HG03139 (cell line): ENCODE measurements around the gene PLEKHO2.

Experiments
- ATAC-seq: cut with Tn5 transposase; IDR thresholded peaks from one replicate; pipeline ENCODE4 v1.9.1; 2021; ENCODE audit not compliant: unreplicated experiment

The PLEKHO2 gene

GRCh38 chr15:64855205-64855975, 13.7 kb downstream of the PLEKHO2 start:
- ATAC-seq = no peak

- no peak for ATAC-seq
Observed at GRCh38 chr15:64856429-64857145, 14.9 kb downstream of the PLEKHO2 start.

- no peak for ATAC-seq
Observed at GRCh38 chr15:64857421-64857820, 15.7 kb downstream of the PLEKHO2 start.

- ATAC-seq = no peak
Observed at GRCh38 chr15:64858021-64858575, 16.4 kb downstream of the PLEKHO2 start.

- no peak for ATAC-seq
Observed at GRCh38 chr15:64859226-64859625, 17.5 kb downstream of the PLEKHO2 start.

GRCh38 chr15:64861331-64861730, 19.6 kb downstream of the PLEKHO2 start:
- no peak for ATAC-seq

- ATAC-seq = no peak
Observed at GRCh38 chr15:64861960-64862359, 20.2 kb downstream of the PLEKHO2 start.

GRCh38 chr15:64862408-64862807, 20.7 kb downstream of the PLEKHO2 start:
- ATAC-seq = no peak

- ATAC-seq = no peak
Observed at GRCh38 chr15:64864068-64864467, 22.4 kb downstream of the PLEKHO2 start.

GRCh38 chr15:64865126-64865997, 23.6 kb downstream of the PLEKHO2 start:
- ATAC-seq = no peak

GRCh38 chr15:64865998-64866520, 24.3 kb downstream of the PLEKHO2 start:
- ATAC-seq = no peak

- no peak for ATAC-seq
Observed at GRCh38 chr15:64869501-64869900, 27.8 kb downstream of the PLEKHO2 start.

GRCh38 chr15:64870353-64870752, 28.6 kb downstream of the PLEKHO2 start:
- no peak for ATAC-seq

- no peak for ATAC-seq
Observed at GRCh38 chr15:64875641-64876223, 34.0 kb downstream of the PLEKHO2 start.

GRCh38 chr15:64877435-64877834, 35.7 kb downstream of the PLEKHO2 start:
- ATAC-seq = no peak

- no peak for ATAC-seq
Observed at GRCh38 chr15:64878705-64879104, 37.0 kb downstream of the PLEKHO2 start.

- peak; percentile 49 for ATAC-seq
Observed at GRCh38 chr15:64883100-64883581, 41.4 kb downstream of the PLEKHO2 start.

GRCh38 chr15:64883997-64884511, 42.3 kb downstream of the PLEKHO2 start:
- peak; percentile 43 for ATAC-seq

GRCh38 chr15:64884679-64885078, 43.0 kb downstream of the PLEKHO2 start:
- no peak for ATAC-seq

- no peak for ATAC-seq
Observed at GRCh38 chr15:64888336-64888735, 46.6 kb downstream of the PLEKHO2 start.
